Liver (tissue), 9 donors: Measurements from ENCODE around the gene DDX20. TPM values are rescaled to one million over a fixed set of nuclear protein-coding genes. Genes with fewer than 3 reads are reported as not detected.

Experiments used
- DNase-seq: peaks from one replicate; pipeline ENCODE4 v3.0.0-alpha.2; 2017; ENCODE audit warnings: low spot score
- H3K27ac ChIP-seq, 2 donors: one replicate each; pipeline ENCODE4 v1.7.0; 2013; ENCODE audit warnings: inconsistent platforms in 2 of 2, low read length in 2 of 2, control low read depth in 1 of 2, low read depth in 1 of 2, mild to moderate bottlenecking in 1 of 2
- H3K27me3 ChIP-seq, 4 donors: one replicate each; pipeline versions ENCODE4 v1.6.1 to v1.7.0; 2013; ENCODE audit warnings: low read length in 3 of 4, inconsistent platforms in 1 of 4, mild to moderate bottlenecking in 1 of 4, moderate library complexity in 1 of 4; ENCODE audit not compliant: control insufficient read depth in 4 of 4, insufficient read depth in 4 of 4
- H3K36me3 ChIP-seq, 4 donors: one replicate each; pipeline versions ENCODE4 v1.6.1 to v1.7.0; 2013; ENCODE audit warnings: low read length in 3 of 4, mild to moderate bottlenecking in 3 of 4, low read depth in 1 of 4, moderate library complexity in 1 of 4; ENCODE audit not compliant: control insufficient read depth in 4 of 4, insufficient read depth in 3 of 4
- H3K4me1 ChIP-seq, 4 donors: one replicate each; pipeline versions ENCODE4 v1.6.1 to v1.7.0; 2013; ENCODE audit warnings: low read length in 3 of 4, mild to moderate bottlenecking in 3 of 4, moderate library complexity in 1 of 4; ENCODE audit not compliant: control insufficient read depth in 4 of 4, insufficient read depth in 4 of 4
- H3K4me3 ChIP-seq, 3 donors: one replicate each; pipeline versions ENCODE4 v1.6.1 to v1.7.0; 2013; ENCODE audit warnings: low read length in 3 of 3, control low read depth in 1 of 3, low read depth in 1 of 3, mild to moderate bottlenecking in 1 of 3
- H3K9ac ChIP-seq, 2 donors: one replicate each; pipeline ENCODE4 v1.7.0; 2013; ENCODE audit warnings: low read length in 2 of 2, mild to moderate bottlenecking in 2 of 2, moderate library complexity in 2 of 2, control low read depth in 1 of 2, low read depth in 1 of 2
- H3K9me3 ChIP-seq, 4 donors: one replicate each; pipeline versions ENCODE4 v1.6.1 to v1.7.0; 2013; ENCODE audit warnings: low read length in 3 of 4; ENCODE audit not compliant: control insufficient read depth in 4 of 4
- ATF3 ChIP-seq: IDR thresholded peaks from 2 replicates; pipeline ENCODE4 v1.6.1; 2016; ENCODE audit warnings: antibody characterized with exemption
- CTCF ChIP-seq: fragments of 150-350 bp; IDR thresholded peaks from 2 replicates; pipeline ENCODE4 v1.5.1; 2017; ENCODE audit warnings: improper control_type of control experiment, low read depth, low read length; ENCODE audit not compliant: missing input control
- EGR1 ChIP-seq, 2 donors: IDR thresholded peaks; 2 replicates each; pipeline ENCODE4 v1.6.1; 2016 to 2018; ENCODE audit warnings: antibody characterized with exemption in 2 of 2, low read depth in 2 of 2
- FOXA2 ChIP-seq: IDR thresholded peaks from 2 replicates; pipeline ENCODE4 v1.6.1; 2016; ENCODE audit warnings: antibody characterized with exemption
- GABPA ChIP-seq, 2 donors: IDR thresholded peaks in 1 of 2; conservative IDR thresholded peaks in 1 of 2; 2 replicates each; pipeline ENCODE4 v1.6.1; 2016; ENCODE audit warnings: antibody characterized with exemption in 2 of 2, mild to moderate bottlenecking in 1 of 2, moderate library complexity in 1 of 2
- HNF4A ChIP-seq, 2 donors: conservative IDR thresholded peaks; 2 replicates each; pipeline ENCODE4 v1.6.1; 2016; ENCODE audit warnings: antibody characterized with exemption in 2 of 2, mild to moderate bottlenecking in 2 of 2
- HNF4G ChIP-seq: IDR thresholded peaks from 2 replicates; pipeline ENCODE4 v1.6.1; 2016; ENCODE audit warnings: antibody characterized with exemption
- JUND ChIP-seq, 2 donors: IDR thresholded peaks; 2 replicates each; pipeline ENCODE4 v1.6.1; 2016; ENCODE audit warnings: antibody characterized with exemption in 2 of 2
- MAX ChIP-seq: IDR thresholded peaks from 2 replicates; pipeline ENCODE4 v1.6.1; 2016; ENCODE audit warnings: antibody characterized with exemption
- NR2F2 ChIP-seq: IDR thresholded peaks from 2 replicates; pipeline ENCODE4 v1.6.1; 2016; ENCODE audit warnings: antibody characterized with exemption
- RAD21 ChIP-seq, 2 donors: IDR thresholded peaks; 2 replicates each; pipeline ENCODE4 v1.6.1; 2016; ENCODE audit warnings: antibody characterized with exemption in 2 of 2, mild to moderate bottlenecking in 2 of 2
- REST ChIP-seq: IDR thresholded peaks from 2 replicates; pipeline ENCODE4 v1.6.1; 2016; ENCODE audit warnings: antibody characterized with exemption, mild to moderate bottlenecking
- RXRA ChIP-seq, 2 donors: IDR thresholded peaks; 2 replicates each; pipeline ENCODE4 v1.6.1; 2017 to 2018; ENCODE audit warnings: antibody characterized with exemption in 2 of 2, mild to moderate bottlenecking in 1 of 2
- SP1 ChIP-seq: IDR thresholded peaks from 2 replicates; pipeline ENCODE4 v1.6.1; 2018; ENCODE audit warnings: antibody characterized with exemption, mild to moderate bottlenecking
- YY1 ChIP-seq: IDR thresholded peaks from 2 replicates; pipeline ENCODE4 v1.6.1; 2016; ENCODE audit warnings: antibody characterized with exemption, mild to moderate bottlenecking
- ZBTB33 ChIP-seq: IDR thresholded peaks from 2 replicates; pipeline ENCODE4 v1.6.1; 2016; ENCODE audit warnings: antibody characterized with exemption
- WGBS: extraction: QIAGEN DNeasy Blood & Tissue Kit; methylation state at CpG from one replicate; pipeline ENCODE4 v1.1.7; 2013; 5-methylcytosine and 5-hydroxymethylcytosine counted together
- polyA plus RNA-seq, 2 donors: library from polyadenylated mRNA; stranded (reverse) in 1 of 2; unstranded in 1 of 2; fragments of 200-250 nt in 1 of 2; fragments of >200 nt in 1 of 2; fragmentation: Nextera tagmentation in 1 of 2; extraction: Ambion mirVana in 1 of 2; gene quantifications; one replicate each; pipeline versions ENCODE4 v1.2.1 to v1.2.3, GENCODE V29; 2013 to 2015
- total RNA-seq, 2 donors: library from RNA; depleted of rRNA; stranded (reverse); fragments of >200 nt; gene quantifications; one replicate each; pipeline ENCODE4 v1.2.3, GENCODE V29; 2014
- donor health status: healthy.
- donor health status: healthy.
- donor health status: healthy.
- donor health status: healthy.
- donor health status: healthy.

DDX20 gene
- total and polyA plus RNA-seq, 4 donors: 2.3 to 8.6 (median 4.6) TPM

GRCh38 chr1:111750856-111751255 lies 4.8 kb upstream of the DDX20 start:
- Histone ChIP-seq H3K36me3 (no peaks in the 10 kb centered on the region), H3K27me3 (no peaks in the 10 kb centered on the region), H3K4me3 (no peak overlapping the region), H3K27ac (no peak overlapping the region), H3K4me1 (peaks cover 0 to 8% (median 5%) of the 10 kb centered on the region in 4 donors), H3K9ac (no peak overlapping the region), H3K9me3 (no peaks in the 10 kb centered on the region)
- 89% methylated on average over 2 of the region's 2 CpGs for WGBS
- no peak for DNase-seq
- TF ChIP-seq RAD21 (IDR thresholded peaks at IDR 0.05) (no peak), EGR1 (IDR thresholded peaks at IDR 0.05; ENCODE audit: low read depth in 2 of 2) (no peak), HNF4G (no peak), REST (no peak), GABPA (IDR thresholded peaks at IDR 0.05 in 1 of 2, conservative IDR thresholded peaks at IDR 0.05 in 1 of 2) (no peak), SP1 (no peak), JUND (IDR thresholded peaks at IDR 0.05) (no peak), CTCF (no peak), MAX (no peak), RXRA (IDR thresholded peaks at IDR 0.05) (no peak)

GRCh38 chr1:111751906-111752575 lies 3.7 kb upstream of the DDX20 start:
- H3K4me3 ChIP-seq: no peak overlapping the region
- no peak for DNase-seq
- TF ChIP-seq SP1 (no peak), ZBTB33 (no peak), NR2F2 (no peak), CTCF (no peak), RAD21 (IDR thresholded peaks at IDR 0.05) (no peak), HNF4A (conservative IDR thresholded peaks at IDR 0.05) (no peak), YY1 (no peak), ATF3 (no peak), FOXA2 (no peak), EGR1 (IDR thresholded peaks at IDR 0.05; ENCODE audit: low read depth in 2 of 2) (no peak), RXRA (IDR thresholded peaks at IDR 0.05) (no peak), MAX (no peak)
- H3K27ac ChIP-seq: no peak overlapping the region
- WGBS: 58% methylated on average over 2 of the region's 2 CpGs
- H3K4me1 ChIP-seq: peaks cover 1 to 17% (median 13%) of the 10 kb centered on the region in 4 donors
- no peaks in the 10 kb centered on the region for H3K36me3 ChIP-seq
- H3K9me3 ChIP-seq: no peaks in the 10 kb centered on the region
- H3K9ac ChIP-seq: no peak overlapping the region
- no peaks in the 10 kb centered on the region for H3K27me3 ChIP-seq
